Activated T-cell treated with anti-CD3 and anti-CD28 coated beads for 24 hours (primary cell): ENCODE measurements around the gene TSPAN18.

Source experiments
- DNase-seq: peaks from one replicate; pipeline ENCODE4 v3.0.0-alpha.2; 2020; ENCODE audit warnings: low read depth

Gene TSPAN18

GRCh38 chr11:44711113-44711786 is 15.5 kb upstream of the TSPAN18 start:
- no peak for DNase-seq

- no peak for DNase-seq
These were observed 14.8 kb upstream of the TSPAN18 start for GRCh38 chr11:44711787-44712608.

GRCh38 chr11:44713022-44713421 is 13.7 kb upstream of the TSPAN18 start:
- no peak for DNase-seq

- no peak for DNase-seq
These were observed 10.5 kb upstream of the TSPAN18 start for GRCh38 chr11:44716256-44716655.

GRCh38 chr11:44718057-44718456 is 8.7 kb upstream of the TSPAN18 start:
- DNase-seq, result no peak

GRCh38 chr11:44718612-44719390 is 8.0 kb upstream of the TSPAN18 start:
- no peak for DNase-seq

- DNase-seq, result no peak
These were observed 1.6 kb upstream of the TSPAN18 start for GRCh38 chr11:44725016-44725685.

GRCh38 chr11:44725757-44726282 is 942 bp upstream of the TSPAN18 start:
- DNase-seq, result no peak

GRCh38 chr11:44727114-44727372 is 281 bp downstream of the TSPAN18 start:
- no peak for DNase-seq

GRCh38 chr11:44727373-44728287 is 868 bp downstream of the TSPAN18 start:
- DNase-seq, result peak; percentile 71

- no peak for DNase-seq
These were observed 1.7 kb downstream of the TSPAN18 start for GRCh38 chr11:44728491-44728910.

- DNase-seq, result no peak
These were observed 2.3 kb downstream of the TSPAN18 start for GRCh38 chr11:44729063-44729462.

GRCh38 chr11:44729713-44730112 is 3.0 kb downstream of the TSPAN18 start:
- DNase-seq, result no peak

- DNase-seq, result no peak
These were observed 4.0 kb downstream of the TSPAN18 start for GRCh38 chr11:44730775-44731174.

- DNase-seq, result no peak
These were observed 5.1 kb downstream of the TSPAN18 start for GRCh38 chr11:44731685-44732430.

- DNase-seq, result no peak
These were observed 5.8 kb downstream of the TSPAN18 start for GRCh38 chr11:44732564-44732963.

GRCh38 chr11:44733877-44734276 is 7.1 kb downstream of the TSPAN18 start:
- no peak for DNase-seq

- no peak for DNase-seq
These were observed 8.2 kb downstream of the TSPAN18 start for GRCh38 chr11:44734843-44735381.

- DNase-seq, result no peak
These were observed 10.0 kb downstream of the TSPAN18 start for GRCh38 chr11:44736791-44737190.
